ENCODE data around the gene GPC5. TPM values are rescaled to one million over a fixed set of nuclear protein-coding genes. Genes with fewer than 3 reads are reported as not detected.

The GPC5 gene
- polyA plus RNA-seq, 3 donors from 2014 or later, result 0.58 TPM; not detected in 2

DNA sequence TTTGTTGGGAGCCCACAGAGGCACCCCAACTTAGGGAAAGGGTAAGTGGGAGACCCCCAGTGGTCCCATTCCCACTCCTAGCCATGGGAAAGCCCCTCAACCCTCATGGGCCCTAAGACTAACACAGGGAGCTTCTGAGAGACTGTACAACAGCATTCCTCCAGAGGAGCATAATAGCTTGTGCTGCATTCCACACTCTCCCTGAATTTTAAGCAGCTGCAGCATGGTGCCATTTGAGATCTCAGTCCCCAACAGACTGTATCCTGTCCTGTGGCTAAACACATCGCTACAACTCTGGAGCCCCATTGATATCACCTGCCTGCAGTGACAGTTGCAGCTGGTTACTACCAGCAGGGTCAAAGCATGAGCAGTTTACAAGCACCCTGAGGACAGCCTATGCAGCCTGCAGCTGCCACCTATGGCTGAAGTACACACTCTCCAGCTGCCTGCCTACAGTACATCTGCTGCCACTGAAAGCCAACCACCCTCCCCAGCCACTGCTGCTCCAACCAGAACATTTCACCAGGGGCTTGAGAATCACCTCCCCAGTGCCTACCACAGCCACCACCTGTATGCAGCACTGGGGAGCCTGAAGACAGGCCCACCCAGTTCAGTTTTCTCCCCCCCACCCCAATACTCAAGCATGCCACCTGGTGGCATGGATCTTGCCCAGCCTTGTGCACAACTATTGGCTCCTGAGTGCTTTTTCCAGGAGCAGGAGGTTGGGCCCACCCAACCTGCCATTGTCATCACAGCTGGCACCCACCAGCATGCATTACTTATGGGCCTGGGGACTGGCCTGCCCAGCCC lies 557.3 kb downstream of the GPC5 start:
- H3K36me3 Mint-ChIP-seq, result no peaks in the 10 kb centered on the region
- no peaks in the 10 kb centered on the region for H3K4me1 Mint-ChIP-seq
- H3K9me3 Mint-ChIP-seq, result peaks cover 5 to 39% (median 15%) of the 10 kb centered on the region in 6 donors
- DNase-seq, result no peak
- H3K27ac Mint-ChIP-seq, result no peak overlapping the region
- H3K4me3 Mint-ChIP-seq, result no peak overlapping the region
- H3K27me3 Mint-ChIP-seq (ENCODE audit: low read depth in 3 of 3), result no peaks in the 10 kb centered on the region

DNA sequence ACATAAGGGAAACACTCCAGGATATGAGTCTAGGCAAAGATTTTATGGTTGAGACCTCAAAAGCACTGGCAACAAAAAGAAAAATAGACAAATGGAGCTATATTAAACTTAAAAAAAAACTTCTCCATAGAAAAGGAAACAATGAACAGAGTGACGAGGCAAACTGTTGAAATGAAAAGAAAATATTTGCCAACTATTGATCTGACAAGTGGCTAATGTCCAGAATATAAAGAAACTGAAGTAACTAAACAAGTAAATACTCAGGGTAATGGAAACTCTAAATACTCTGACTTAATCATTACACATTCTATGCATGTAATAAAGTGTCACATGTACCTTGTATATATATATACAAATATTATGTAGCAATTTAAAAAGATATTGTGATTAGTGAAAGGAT lies 562.5 kb downstream of the GPC5 start:
- no peak overlapping the region for H3K27ac Mint-ChIP-seq
- H3K4me1 Mint-ChIP-seq, result no peaks in the 10 kb centered on the region
- no peak overlapping the region for H3K4me3 Mint-ChIP-seq
- no peaks in the 10 kb centered on the region for H3K36me3 Mint-ChIP-seq
- peaks cover 10 to 49% (median 18%) of the 10 kb centered on the region in 6 donors for H3K9me3 Mint-ChIP-seq
- H3K27me3 Mint-ChIP-seq (ENCODE audit: low read depth in 3 of 3), result peaks cover 0 to 4% (median 0%) of the 10 kb centered on the region in 3 donors
- no peak for DNase-seq

DNA sequence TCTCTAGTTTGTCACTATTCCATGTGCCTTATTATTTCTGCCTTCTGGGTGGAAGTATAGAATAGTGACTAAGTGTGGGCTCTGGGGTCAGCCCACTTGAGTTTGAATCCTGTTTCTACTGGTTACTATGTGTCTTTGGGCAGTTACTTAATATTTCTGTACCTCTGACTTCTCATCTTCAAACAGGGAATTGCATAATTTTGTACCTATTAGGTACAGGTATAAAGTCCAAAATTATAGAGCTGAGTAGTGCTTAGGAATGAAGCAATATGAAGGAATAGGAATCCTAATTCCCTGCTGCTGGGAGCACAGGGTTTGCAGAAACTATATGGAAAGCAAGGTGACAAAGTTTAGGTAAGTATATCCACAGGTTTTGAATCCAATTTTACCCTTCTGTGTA lies 564.5 kb downstream of the GPC5 start:
- Mint-ChIP-seq H3K27ac (no peak overlapping the region), H3K36me3 (no peaks in the 10 kb centered on the region), H3K27me3 (ENCODE audit: low read depth in 3 of 3) (peaks cover 0 to 4% (median 0%) of the 10 kb centered on the region in 3 donors), H3K9me3 (peaks cover 8 to 42% (median 14%) of the 10 kb centered on the region in 6 donors), H3K4me3 (no peak overlapping the region), H3K4me1 (no peaks in the 10 kb centered on the region)
- DNase-seq, result no peak

DNA sequence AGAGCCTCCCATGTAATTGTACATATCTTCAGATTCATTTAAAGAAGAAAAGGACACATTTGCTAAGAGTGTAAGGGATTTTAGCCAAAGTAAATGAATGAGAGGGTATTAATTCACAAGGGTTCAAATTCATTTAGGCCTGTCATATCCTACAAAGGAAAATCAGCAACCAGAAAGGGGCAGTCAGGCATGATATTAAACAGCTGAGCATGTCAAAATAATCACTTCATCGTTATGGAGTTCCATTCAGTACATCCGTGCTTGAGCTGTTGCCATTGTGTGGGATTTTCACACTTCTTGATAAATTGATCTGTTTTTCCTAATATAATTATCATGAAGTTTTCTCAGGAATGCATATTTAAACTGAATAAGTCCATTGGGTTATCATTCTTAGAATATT lies 567.1 kb downstream of the GPC5 start:
- no peak overlapping the region for H3K4me3 Mint-ChIP-seq
- no peaks in the 10 kb centered on the region for H3K36me3 Mint-ChIP-seq
- H3K4me1 Mint-ChIP-seq, result no peaks in the 10 kb centered on the region
- H3K27ac Mint-ChIP-seq, result no peak overlapping the region
- no peak for DNase-seq
- H3K9me3 Mint-ChIP-seq, result peaks cover 11 to 43% (median 22%) of the 10 kb centered on the region in 6 donors
- peaks cover 0 to 4% (median 2%) of the 10 kb centered on the region in 3 donors for H3K27me3 Mint-ChIP-seq (ENCODE audit: low read depth in 3 of 3)

DNA sequence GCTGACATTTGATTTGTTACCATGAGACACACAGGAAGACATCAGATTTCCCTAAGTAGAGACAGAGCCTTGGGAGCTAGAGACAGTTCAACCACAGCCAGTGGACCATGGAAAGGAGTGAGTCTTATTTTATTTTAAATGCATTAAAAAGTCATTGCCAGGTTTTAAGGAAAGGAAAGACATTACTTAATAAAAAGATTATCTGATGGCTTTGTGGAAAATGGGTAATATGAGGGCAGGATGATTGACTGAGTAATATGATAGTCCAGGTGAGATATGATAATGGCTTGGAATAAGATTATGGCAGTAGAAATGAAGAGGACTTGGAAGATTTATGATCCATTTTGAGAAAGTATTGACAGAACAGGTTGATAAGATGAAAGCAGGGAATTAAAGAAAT lies 580.1 kb downstream of the GPC5 start:
- DNase-seq, result no peak
- H3K9me3 Mint-ChIP-seq, result peaks cover 18 to 43% (median 24%) of the 10 kb centered on the region in 6 donors
- H3K27me3 Mint-ChIP-seq (ENCODE audit: low read depth in 3 of 3), result no peaks in the 10 kb centered on the region
- H3K4me1 Mint-ChIP-seq, result no peaks in the 10 kb centered on the region
- H3K4me3 Mint-ChIP-seq, result no peak overlapping the region
- H3K27ac Mint-ChIP-seq, result no peak overlapping the region
- H3K36me3 Mint-ChIP-seq, result no peaks in the 10 kb centered on the region

DNA sequence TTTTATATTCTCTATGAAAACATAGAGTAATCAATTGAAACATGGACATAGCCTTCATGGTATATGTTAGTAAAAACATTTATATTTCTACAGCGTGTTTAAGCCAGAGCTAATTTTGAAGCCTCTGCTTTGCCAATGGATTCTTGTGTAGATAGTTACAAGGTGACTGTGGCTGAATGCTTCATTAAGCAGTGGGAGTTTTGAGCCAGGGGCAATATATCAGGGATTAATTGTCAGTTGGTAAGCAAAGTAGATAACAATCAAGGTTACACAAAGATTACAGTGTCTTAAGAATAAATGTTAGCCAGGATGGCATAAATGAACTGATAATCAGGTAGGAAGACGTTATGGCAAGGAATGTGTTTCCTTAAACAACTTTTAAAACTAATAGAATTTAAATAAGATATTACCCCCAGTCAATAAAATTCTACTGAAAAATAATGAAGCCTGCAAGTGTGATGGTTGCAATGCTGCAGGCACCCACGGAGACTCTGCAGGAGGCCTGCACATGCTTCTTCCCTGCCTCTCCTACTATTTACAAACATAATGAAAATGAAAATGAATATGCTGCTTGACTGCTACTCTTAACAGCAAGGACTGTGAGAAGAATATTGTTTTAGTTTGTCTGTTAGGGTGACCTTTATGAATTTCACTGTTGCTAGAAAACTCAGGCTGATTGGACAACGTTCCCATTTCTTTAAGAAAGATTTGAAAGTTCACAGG lies 588.5 kb downstream of the GPC5 start:
- Mint-ChIP-seq H3K9me3 (peaks cover 3 to 30% (median 10%) of the 10 kb centered on the region in 6 donors), H3K36me3 (no peaks in the 10 kb centered on the region), H3K4me3 (no peak overlapping the region), H3K27me3 (ENCODE audit: low read depth in 3 of 3) (no peaks in the 10 kb centered on the region), H3K27ac (no peak overlapping the region), H3K4me1 (no peaks in the 10 kb centered on the region)
- DNase-seq, result no peak

DNA sequence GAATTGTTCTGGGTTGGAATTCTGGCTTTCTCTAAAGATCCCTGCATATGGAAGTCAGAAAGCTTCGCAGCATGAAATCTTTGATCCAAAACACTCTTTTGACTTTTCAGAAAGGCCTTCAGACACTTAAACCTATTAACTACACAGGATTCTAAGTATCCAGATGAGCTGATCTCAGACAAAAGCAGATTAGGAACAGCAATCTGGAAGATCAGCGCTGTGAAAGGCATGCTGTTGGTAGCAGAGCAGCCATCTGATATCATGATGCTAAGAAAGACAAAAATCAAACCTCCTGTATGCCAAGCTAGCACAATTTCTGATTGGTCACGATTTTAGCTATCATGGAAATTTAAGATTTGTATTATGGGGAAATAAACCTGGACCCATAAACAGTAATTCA lies 589.9 kb downstream of the GPC5 start:
- H3K27me3 Mint-ChIP-seq (ENCODE audit: low read depth in 3 of 3), result no peaks in the 10 kb centered on the region
- no peak overlapping the region for H3K27ac Mint-ChIP-seq
- DNase-seq, result no peak
- H3K9me3 Mint-ChIP-seq, result peaks cover 0 to 24% (median 10%) of the 10 kb centered on the region in 6 donors
- no peaks in the 10 kb centered on the region for H3K36me3 Mint-ChIP-seq
- H3K4me3 Mint-ChIP-seq, result no peak overlapping the region
- H3K4me1 Mint-ChIP-seq, result no peaks in the 10 kb centered on the region

DNA sequence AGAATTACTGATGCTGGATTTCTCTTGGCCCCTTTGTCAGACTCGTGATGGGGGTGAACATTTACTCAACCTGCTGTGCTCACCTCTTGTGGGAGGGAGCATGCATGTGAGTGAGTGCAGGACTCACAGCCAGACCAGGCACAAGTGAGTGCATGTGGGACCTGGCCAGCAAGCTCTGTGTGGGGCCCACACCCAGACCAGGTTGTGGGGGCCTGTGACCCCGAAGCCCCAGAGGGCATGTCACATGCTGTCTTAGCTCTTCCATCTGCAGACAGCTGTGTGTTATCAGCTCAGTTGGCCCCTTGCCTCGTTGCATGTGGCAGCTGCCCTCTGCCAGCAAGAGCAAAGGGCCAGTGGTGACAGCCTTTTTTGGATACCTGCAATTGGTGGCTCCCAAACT lies 614.4 kb downstream of the GPC5 start:
- Mint-ChIP-seq H3K4me3 (no peak overlapping the region), H3K27me3 (ENCODE audit: low read depth in 3 of 3) (peaks cover 0 to 6% (median 0%) of the 10 kb centered on the region in 3 donors), H3K36me3 (no peaks in the 10 kb centered on the region), H3K9me3 (peaks cover 4 to 39% (median 18%) of the 10 kb centered on the region in 6 donors), H3K4me1 (no peaks in the 10 kb centered on the region), H3K27ac (no peak overlapping the region)
- DNase-seq, result no peak

DNA sequence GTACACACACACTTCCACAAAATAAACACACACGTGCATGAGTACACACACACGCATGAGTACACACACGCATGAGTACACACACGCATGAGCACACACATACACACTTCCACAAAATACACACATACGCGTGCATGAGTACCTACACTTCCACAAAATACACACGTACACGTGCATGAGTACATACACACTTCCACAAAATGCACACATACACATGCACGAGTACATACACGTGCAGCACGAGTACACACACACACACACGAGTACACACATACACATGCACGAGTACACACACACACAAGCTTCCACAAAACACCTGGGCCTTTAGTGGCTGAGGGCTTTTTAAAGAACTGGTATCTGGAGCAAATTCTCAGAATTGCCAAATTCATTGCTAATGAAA lies 619.3 kb downstream of the GPC5 start:
- Mint-ChIP-seq H3K27ac (no peak overlapping the region), H3K4me3 (no peak overlapping the region), H3K36me3 (no peaks in the 10 kb centered on the region), H3K27me3 (ENCODE audit: low read depth in 3 of 3) (no peaks in the 10 kb centered on the region), H3K4me1 (no peaks in the 10 kb centered on the region), H3K9me3 (peaks cover 3 to 29% (median 15%) of the 10 kb centered on the region in 6 donors)
- no peak for DNase-seq

DNA sequence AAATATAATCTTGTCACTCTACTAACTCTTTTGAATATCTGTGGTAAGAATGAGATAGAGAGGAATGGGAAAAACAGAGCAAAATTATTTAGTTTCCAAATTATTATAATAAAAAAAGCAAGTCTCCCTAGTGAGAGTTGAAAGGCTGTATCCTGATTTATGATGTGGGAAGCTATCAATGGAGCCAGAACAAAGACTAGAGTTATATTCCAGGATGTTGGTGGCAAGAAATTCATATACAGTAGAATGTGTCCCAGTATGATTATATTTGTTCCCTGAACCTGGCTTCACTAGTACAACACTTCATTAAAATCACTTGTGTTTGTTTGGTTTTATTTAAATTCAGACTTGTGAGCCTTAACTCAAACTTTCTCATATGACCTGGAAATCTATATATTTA lies 630.3 kb downstream of the GPC5 start:
- Mint-ChIP-seq H3K36me3 (peaks cover 0 to 9% (median 0%) of the 10 kb centered on the region in 3 donors), H3K4me1 (no peaks in the 10 kb centered on the region), H3K4me3 (no peak overlapping the region), H3K9me3 (peaks cover 13 to 63% (median 20%) of the 10 kb centered on the region in 6 donors), H3K27ac (no peak overlapping the region), H3K27me3 (ENCODE audit: low read depth in 3 of 3) (peaks cover 0 to 2% (median 1%) of the 10 kb centered on the region in 3 donors)
- no peak for DNase-seq

DNA sequence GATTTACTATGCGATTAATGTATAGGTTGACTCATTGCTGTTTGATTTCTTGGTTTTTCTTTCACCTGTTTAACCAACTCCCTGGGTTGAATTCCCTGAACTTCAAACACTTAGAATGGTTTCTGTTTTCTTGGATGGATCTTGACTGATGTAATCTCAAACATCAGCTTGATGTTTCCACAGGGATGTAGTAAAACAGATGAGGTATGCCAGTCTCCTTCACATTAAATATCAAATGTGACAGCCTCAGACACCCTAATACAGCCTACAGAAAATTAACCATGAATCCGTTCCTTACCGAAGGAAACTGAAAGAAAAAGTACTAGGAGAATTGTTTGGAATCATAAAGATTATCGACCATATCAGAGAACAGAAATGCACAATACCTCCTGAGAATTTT lies 631.2 kb downstream of the GPC5 start:
- DNase-seq, result no peak
- H3K27ac Mint-ChIP-seq, result no peak overlapping the region

DNA sequence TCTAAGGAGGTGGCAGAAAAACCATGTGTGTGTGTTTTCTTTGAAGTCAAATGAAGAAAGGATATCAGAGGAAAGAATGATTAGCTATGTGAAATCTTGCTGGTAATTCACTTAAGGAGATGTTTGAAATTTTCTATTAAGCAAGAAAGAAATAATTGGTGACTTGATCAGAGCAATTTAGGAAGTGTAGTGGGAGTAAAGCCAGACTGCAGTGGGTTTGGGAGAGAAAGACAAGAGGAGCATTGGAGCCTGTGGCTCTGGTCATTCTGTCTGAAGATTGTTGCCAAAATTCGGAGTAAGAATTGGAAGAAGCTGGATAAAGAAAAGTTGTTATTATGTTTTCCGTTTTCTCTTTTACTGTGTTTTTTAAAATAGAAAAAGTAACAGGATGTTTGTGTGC lies 640.5 kb downstream of the GPC5 start:
- Mint-ChIP-seq H3K27ac (no peak overlapping the region), H3K4me3 (no peak overlapping the region), H3K27me3 (ENCODE audit: low read depth in 3 of 3) (peaks cover 0 to under 1% (median under 1%) of the 10 kb centered on the region in 3 donors), H3K36me3 (no peaks in the 10 kb centered on the region), H3K9me3 (peaks cover 3 to 37% (median 18%) of the 10 kb centered on the region in 6 donors), H3K4me1 (no peaks in the 10 kb centered on the region)
- DNase-seq, result no peak

More for the DNA sequence above, 631.2 kb downstream of the GPC5 start:
- H3K4me3 Mint-ChIP-seq, result no peak overlapping the region
- peaks cover 0 to 9% (median 0%) of the 10 kb centered on the region in 3 donors for H3K36me3 Mint-ChIP-seq
- H3K9me3 Mint-ChIP-seq, result peaks cover 10 to 58% (median 20%) of the 10 kb centered on the region in 6 donors
- peaks cover 0 to 2% (median 1%) of the 10 kb centered on the region in 3 donors for H3K27me3 Mint-ChIP-seq (ENCODE audit: low read depth in 3 of 3)
- H3K4me1 Mint-ChIP-seq, result no peaks in the 10 kb centered on the region

DNA sequence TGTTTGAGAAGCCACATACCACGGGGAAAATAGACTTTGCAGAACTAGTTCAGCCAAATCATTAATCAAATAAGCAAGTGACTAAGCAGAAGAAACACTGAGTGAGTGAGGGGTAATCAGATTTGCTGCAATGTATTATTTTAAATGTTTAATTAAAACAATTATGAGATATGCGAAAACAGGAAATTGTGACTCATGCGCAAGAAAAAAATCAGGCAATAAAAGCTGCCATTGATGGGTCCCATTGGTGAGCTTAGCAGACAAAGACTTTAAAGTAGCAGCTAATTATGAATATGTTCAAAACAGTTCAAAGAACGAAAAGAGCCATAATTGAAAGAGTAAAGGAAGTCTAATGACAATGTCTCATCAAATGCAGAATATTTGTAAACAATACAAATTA lies 644.1 kb downstream of the GPC5 start:
- H3K4me1 Mint-ChIP-seq, result no peaks in the 10 kb centered on the region
- no peak for DNase-seq
- no peak overlapping the region for H3K4me3 Mint-ChIP-seq
- no peak overlapping the region for H3K27ac Mint-ChIP-seq
- peaks cover 0 to 2% (median 1%) of the 10 kb centered on the region in 3 donors for H3K27me3 Mint-ChIP-seq (ENCODE audit: low read depth in 3 of 3)
- peaks cover 2 to 36% (median 20%) of the 10 kb centered on the region in 6 donors for H3K9me3 Mint-ChIP-seq
- peaks cover 0 to 4% (median 0%) of the 10 kb centered on the region in 3 donors for H3K36me3 Mint-ChIP-seq

DNA sequence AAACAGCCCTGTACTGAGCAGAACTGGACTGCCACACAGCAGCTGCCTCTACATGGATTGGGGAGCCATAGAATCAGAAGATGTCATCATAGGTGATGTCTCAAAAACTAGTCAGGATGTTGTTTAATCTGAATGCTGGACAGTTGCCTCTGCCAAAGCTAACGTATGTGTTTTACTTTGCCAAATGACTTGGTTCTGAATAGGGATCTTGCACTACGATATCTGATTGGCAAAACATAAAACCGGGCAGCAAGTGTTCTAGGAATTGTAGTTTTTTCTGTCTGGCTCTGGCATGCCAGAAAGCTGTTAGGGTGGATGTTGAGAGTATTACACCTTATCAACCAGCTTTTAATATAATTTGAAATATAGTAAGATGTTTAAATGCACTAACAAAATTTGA lies 645.9 kb downstream of the GPC5 start:
- H3K27me3 Mint-ChIP-seq (ENCODE audit: low read depth in 3 of 3), result peaks cover 0 to 2% (median 1%) of the 10 kb centered on the region in 3 donors
- peaks cover 2 to 40% (median 20%) of the 10 kb centered on the region in 6 donors for H3K9me3 Mint-ChIP-seq
- H3K36me3 Mint-ChIP-seq, result peaks cover 0 to 4% (median 0%) of the 10 kb centered on the region in 3 donors
- DNase-seq, result no peak
- H3K4me3 Mint-ChIP-seq, result no peak overlapping the region
- H3K4me1 Mint-ChIP-seq, result no peaks in the 10 kb centered on the region
- no peak overlapping the region for H3K27ac Mint-ChIP-seq

Data from immature natural killer cell (primary cell).